DMS114 treated with DMSO at 0.1 percent for 48 hours (cell line): ENCODE data around the gene ARL9.
"Not testable (repeated sequence)": the region's sequence is repeated elsewhere in the genome, so short reads cannot be mapped to it uniquely, and the experiment has no call there.

Experiments used
- DNase-seq: peaks from one replicate; lab custom pipeline; 2025; ENCODE audit not compliant: unreplicated experiment; lab: John Stamatoyannopoulos, UW

The ARL9 gene, protein sequence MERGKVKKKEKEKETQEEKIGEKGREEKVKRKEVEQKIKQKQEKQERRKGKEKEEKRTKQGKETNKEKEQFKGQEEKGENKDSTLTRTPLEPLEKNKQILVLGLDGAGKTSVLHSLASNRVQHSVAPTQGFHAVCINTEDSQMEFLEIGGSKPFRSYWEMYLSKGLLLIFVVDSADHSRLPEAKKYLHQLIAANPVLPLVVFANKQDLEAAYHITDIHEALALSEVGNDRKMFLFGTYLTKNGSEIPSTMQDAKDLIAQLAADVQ

DNA sequence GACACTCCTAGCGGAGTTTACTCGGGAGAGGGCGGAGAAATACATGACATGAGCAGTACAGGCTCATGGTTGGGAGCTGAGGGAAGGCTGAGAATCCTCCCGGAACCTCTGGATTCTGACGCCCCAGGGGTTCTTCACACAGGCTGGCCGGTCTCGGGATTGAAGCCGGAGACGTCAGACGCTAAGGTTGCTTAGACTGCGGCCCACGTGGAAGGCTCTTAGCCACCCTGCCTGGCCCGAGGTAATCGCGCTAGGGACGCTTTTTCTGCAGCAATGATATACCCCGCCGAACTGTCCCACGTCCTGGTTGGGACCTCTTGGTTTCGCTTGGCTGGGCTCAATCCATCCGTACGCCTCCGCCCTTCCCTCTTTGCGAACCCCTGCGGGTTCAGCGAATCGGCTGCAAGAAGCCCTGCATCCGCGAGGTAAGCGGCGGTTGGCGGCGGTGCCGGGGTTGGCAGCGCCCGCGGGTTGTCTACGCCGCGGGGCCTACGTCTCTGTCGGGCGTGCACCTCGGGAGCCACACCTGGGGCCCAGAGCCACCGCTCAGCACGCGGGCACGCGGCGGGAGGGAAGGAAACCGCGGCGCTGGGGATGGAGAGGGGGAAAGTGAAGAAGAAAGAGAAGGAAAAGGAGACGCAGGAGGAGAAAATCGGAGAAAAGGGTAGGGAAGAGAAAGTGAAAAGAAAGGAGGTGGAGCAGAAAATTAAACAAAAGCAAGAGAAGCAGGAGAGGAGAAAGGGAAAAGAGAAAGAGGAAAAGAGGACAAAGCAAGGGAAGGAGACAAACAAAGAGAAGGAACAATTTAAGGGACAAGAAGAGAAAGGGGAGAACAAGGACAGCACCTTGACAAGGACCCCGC lies at the start of gene ARL9:
Gene ARL9, plus strand, starts transcription at position 523 of the 862 bp plus-strand sequence. Its CDS starts 72 bp downstream, at position 595.
- peak; percentile 10 for DNase-seq

DNA sequence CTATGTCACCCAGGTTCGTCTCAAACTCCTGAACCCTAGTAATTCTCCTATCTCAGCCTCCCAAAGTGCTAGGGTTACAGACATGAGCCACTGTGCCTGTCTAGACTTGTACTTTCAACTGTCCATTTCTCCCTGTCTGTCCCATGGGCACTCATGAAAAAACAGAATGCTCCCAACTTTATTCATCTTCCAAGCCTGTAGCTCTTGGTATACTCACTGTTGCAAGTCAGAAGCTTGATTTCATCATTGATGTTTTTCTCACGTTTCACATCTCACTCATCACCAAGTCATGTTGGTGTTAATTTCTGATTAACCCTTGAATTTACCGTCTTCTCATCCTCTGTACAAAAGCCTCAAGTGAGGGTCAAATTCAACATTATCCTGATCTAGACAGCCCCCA lies 45.5 kb upstream of the ARL9 start:
- no peak for DNase-seq

DNA sequence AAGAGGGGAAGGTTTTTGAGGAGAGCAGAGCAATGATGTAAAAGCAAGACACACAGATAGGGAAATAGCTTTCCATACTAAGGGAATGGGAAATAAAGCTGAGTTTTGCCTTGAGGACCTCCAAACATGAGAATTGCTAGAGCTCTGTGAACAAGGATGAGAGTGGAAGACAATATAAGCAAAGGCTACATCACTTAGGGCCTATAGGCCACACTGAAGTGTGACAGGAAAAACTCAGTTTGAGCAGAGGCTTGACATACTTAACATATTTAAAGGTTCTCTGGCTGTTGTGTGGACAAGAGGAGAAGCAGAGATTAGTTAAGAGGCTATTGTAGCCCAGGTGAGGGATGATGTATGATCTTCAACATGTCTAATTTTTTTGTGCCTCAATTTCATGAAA lies 43.4 kb upstream of the ARL9 start:
- DNase-seq: no peak

DNA sequence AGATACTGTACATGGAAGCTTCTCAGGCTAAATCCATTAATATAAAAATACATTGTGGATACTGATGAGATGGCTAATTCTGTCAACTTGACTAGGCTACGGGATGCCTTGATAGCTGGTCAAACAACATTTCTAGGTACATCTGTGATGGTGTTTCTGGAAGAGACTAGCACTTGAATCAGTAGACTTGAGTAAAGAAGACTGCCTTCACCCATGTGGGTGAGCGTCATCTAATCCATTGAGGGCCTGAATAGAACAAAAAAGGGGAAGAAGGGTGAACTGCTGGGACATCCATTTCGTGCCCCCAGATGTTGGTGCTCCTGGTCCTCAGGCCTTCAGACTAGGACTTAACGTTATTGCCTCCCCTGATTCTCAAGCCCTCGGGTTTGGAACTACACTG lies 41.9 kb upstream of the ARL9 start:
- DNase-seq: no peak

DNA sequence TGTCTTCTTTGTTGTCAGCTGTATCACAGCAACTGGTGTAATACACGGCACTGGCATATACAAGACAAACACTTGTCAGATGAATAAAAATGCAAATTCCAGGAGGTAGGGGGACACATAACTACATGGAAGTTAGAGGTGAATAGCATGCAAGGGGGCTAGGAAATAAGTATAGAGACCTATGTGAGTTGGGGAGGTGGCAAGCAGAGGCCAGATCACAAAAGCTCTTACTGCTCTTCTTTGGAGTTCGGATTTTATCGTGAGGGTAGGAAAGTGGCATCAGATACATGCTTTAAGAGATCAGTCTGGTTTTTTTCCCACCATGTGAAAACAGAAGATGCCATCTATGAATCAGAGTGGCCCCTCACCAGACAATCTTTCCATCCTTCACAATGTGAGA lies 41.0 kb upstream of the ARL9 start:
- DNase-seq: no peak

DNA sequence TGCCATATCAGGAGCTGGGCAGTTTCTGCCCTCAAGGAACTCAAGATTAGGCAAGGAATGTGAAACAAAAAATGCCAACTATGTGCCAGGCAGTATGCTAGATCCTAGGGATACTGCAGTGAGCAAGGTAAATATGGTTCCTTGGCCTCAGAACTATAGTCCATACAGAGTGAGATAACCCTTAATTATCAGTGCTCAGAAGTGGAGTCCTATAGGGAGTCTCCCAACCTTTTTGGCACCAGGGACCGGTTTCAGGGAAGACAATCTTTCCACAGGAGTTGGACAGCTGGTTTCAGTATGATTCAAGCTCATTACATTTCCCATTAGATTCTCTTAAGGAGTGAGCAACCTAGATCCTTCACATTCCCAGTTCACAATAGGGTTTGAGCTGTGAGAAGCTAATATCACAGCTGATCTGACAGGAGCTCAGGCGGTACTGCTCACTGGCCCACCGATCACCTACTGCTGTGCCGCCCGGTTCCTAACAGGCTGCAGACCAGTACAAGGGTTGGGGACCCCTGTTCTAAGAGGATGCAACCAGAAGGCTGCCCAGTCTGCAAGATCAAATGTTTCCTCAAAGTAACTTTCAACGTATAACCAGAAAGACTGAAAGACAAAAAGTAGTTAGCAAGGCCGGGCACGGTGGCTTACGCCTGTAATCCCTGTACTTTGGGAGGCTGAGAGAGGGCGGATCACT lies 39.8 kb upstream of the ARL9 start:
- DNase-seq: no peak

DNA sequence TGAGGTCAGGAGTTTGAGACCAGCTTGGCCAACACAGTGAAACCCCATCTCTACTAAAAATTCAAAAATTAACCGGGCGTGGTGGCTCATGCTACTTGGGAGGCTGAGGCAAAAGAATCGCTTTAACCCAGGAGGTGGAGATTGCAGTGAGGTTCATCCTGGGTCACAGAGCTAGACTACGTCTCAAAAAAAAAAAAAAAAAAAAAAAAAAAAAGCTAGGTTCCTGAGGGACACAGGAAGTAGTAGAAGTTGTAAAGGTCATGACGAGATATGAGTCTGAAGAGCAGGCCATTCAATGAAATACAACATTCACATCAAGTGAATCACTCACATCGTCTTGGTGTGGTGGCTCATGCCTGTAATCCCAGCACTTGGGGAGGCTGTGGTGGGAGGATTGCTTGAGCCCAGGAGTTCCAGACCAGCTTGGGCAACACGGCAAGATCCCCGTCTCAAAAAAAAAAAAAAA lies 39.3 kb upstream of the ARL9 start:
- not testable (repeated sequence) for DNase-seq

DNA sequence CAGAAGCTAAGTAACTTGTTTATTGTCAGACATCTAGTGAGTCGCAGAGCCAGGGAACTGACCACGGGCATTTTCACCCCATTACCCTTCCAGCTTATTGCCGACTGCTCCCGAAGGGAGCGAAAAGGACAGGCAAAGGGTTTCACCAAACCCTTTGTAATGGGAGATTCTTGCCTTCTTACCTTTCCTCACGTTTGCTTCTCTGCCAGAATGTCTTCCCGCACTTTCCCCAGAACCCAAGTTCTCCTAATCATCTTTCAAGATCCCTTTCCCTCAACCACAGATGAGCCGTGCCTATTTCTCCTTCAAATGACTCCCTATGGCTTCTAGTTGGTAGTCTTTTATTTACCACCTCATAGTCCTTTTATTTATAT lies 38.7 kb upstream of the ARL9 start:
- DNase-seq: no peak

DNA sequence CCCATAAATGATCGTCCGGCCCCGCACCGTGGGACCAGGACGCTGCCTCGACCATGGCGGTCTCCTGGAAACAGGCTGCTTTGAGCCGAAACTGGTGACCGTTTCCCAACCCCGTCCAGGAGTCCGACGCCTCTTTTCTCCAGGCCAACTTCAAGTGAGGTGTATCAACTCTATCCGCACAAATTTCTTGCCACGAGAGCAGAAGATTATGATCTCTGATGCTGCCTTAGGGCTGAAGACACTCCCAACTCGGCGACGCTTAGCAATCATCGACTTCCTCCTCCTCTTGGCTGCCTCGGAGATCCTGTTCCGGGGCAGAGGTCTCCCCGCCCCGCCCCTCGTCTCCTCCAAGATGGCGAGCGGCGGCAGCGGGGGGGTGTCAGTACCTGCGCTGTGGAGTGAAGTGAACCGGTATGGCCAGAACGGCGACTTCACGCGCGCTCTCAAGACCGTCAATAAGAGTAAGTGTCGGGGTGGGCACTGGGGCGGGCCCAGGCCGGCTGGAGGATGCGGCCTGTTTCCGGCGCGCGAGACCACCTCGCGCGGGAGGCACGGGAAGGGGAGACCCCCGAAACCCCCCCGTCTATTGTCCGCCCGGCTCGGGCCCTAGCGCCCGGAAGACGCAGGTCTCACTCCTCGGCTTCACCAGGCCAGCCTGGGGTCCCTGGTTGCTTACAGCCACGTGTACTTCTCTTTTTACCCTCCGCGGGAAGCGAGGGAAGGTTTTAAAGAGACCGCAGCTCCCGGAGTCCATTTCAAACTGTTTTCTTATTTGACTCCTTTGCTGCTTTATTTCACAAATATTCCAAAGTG lies 38.1 kb upstream of the ARL9 start, which contains the start of gene SRP72:
Gene SRP72, plus strand, starts transcription at position 334 of the 813 bp plus-strand sequence. Its CDS starts 19 bp downstream, at position 353.
- DNase-seq: peak; percentile 67

DNA sequence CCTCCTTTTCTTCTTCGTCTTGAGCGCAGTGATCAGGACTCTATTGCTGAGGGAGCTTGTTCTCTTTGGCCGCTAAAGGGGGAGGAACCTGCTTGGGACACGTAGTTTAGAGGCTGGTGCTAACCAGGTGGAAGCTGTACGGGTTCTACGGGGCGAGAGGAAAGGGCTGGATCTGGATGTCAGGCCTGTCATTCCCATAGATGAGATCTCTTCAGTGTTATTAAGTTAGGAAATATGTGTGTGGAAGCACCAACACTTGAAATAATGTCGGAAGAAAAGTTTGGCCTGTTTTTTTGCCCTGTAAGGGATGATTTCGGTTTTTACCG lies 37.5 kb upstream of the ARL9 start:
- no peak for DNase-seq

DNA sequence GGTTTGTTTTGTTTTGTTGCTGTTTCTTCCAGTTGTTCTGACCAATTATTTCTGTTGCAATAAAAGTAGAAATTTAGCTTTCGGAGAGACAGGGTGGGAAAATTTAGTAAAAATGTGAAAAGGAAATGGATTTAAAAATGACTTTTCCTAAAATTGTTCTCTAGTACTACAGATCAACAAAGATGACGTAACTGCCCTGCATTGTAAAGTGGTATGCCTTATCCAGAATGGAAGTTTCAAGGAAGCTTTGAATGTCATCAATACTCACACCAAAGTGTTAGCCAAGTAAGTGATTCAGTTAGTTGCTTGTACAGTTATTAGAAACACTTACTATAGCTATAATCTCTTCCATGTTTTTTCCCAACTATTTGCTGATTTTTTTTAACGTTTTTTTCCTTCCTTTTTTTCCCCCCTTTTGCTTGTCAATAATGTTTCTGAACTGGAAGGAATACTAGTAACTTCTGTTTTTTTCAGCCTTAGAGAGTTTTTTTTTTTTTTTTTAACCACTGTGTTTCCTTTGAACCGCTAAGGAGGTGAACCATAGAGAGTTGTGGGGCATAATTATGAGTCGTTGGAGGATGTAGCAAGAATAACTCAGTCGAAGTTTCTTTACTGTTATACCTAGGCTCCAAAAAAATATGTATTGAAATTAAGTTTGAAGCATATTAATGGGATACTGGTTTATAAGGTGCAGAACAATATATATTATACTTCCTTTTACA lies 35.9 kb upstream of the ARL9 start:
- no peak for DNase-seq

DNA sequence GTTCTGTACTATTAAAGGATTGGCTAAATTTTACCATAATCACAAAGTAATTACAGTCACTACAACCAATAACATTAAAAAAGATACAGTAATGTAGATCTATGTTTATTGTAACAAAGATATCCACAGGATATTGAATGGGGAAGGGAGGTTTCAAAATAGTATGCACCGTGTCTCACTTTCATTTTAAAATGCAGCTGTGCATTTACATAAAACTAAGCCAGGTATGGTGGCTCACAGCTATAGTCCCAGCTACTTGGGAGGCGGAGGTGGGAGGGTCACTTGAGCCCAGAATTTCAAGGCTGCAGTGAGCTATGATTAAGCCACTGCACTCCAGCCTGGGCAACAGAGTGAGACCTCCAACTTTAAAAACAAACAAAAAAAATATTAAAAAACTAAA lies 29.7 kb upstream of the ARL9 start:
- DNase-seq: no peak

DNA sequence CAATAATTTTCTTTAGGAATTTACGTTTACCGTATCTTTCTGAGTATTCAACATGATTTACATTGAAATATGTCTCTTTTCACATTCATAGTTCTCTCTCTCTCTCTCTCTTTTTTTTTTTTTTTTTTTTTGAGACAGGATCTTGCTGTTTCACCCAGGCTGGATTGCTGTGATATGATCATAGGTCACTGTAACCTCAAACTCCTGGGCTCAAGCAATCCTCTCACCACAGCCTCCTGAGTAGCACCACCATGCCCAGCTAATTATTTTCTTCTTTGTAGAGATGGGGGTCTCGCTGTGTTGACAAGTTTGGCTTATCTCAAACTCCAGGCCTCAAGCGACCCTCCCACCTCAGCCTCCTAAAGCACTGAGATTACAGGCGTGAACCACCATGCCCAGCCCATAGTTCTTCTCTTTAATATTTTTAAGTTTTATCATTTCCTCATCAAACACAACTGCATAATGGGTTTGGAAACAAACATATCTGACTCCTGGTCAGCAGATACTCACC lies 28.3 kb upstream of the ARL9 start:
- DNase-seq: no peak

DNA sequence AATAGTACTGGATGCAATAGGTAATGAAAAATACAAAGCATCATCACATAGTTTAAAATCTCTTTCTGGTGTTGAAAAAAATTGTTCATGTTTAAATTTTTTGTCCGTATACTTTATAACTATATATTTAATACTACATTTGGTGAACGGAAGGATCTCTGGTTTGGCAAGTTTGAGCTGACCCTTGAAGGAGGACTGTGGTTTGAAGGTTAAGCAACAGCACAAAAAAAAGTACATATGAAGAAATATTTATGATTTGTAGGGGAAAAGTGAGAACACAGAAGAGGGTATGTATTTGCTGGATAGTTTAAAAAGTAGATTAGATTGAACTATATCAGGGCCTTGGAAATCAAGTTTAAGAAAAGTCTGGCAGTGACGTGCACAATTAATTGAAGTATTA lies 24.9 kb upstream of the ARL9 start:
- DNase-seq: no peak

DNA sequence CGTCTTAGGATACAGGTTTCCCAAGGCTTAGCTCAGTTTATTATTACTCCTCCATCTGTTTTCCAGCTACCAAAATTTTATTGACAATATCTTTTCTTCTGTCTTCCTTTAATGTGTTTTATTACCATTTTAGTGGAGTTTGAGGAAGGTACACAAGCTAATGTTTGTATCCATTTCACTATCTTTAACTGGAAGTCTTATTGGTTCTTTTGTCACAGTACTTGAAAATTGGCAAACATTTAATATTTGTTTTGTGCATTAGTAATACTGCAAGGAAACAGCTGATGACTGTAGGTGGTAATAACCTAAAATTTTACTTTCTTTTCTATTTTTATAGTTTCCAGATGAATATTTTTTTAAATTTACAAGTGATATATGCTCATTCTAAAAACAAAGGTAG lies 9.3 kb upstream of the ARL9 start:
- DNase-seq: no peak

DNA sequence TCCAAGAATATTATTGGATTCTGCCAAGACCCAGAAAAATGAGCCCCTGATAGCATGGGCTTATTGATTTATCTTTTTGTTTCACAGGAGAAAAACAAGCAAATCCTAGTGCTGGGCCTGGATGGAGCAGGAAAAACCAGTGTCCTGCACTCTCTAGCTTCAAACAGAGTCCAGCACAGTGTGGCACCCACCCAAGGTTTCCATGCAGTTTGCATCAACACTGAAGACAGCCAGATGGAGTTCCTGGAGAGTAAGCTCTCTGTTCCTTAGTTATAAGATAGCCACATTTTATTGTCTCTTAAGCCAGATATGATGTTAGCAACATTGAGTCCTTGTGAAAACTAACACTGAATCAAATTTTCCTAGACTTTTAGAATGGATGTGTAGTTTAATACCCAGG lies 5.5 kb downstream of the ARL9 start:
- DNase-seq: no peak

DNA sequence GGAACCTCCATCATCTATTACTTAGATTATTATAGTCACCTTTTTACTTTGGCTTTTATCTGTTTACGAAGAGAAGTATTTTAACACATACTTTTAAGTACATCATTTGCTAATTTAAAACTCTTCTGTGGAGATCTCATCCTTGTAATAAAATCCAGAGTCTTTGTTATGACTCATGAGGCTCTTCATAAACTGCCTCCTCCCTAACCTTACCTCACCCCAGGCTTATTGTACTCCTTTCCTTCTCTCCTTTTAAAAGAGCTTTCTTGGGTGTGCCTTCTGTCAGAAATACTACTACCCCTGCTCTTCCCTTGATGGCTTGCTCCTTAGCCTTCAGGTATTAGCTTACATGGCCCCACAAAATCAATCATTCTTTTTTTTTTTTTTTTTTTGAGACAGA lies 6.6 kb downstream of the ARL9 start:
- DNase-seq: no peak

DNA sequence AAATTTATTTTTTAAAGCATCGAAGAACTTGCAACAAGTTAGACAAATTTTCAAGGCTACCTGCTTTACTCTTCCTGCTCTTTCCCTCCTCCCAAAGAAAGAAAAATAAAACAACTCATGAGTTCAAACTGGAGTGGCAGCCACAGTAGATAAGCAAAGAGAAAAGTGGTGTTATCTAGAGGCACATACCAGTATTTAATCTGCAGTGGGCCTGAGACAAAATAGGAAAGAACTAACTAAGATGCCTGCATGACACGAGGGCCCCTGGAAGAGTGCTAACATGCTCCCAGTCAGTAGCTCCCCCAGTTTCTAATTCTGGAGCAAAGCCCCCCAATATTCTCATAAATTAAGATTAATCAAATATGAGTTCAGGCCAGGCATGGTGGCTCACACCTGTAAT lies 7.9 kb downstream of the ARL9 start:
- DNase-seq: no peak

DNA sequence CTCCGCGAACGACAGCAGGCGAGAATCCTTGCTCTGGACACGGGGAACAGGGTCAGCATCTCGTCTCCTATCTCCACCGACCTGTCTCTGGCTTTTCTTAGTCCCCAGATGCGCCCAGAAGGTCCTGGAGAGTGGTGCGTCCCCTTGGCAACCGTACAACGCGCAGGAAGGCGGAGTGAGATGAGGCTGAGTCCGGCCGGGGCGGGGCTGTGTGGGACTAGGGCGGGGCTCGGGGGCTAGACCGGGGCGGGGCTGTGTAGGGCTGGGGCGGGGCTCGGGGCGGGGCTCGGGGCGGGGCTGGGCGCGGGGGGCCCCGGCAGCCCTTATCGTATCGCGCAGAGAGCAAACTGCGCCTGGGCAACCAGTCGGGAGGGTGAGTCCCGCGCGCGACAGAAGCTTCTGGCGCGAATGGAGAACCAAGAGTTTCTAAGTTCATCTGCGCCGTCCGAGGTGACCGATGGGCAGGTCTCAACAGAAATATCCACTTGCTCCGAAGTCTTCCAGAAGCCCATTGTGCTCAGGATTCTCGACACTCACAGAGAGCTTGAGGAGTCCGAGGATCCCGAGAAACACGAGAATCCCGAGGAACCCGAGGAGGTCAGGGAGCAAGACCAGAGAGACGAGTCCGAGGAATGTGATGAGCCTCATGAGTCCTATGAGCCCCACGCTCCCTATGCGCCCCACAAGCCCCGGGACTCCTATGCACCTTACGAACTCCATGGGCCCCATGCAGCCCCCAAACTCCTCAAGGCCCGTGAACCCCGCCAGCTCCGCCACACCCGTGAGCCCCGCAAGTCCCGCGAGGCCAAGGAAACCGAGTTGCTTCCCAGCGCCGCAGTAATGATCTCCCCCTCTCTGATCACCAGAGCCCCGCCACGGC lies 24.9 kb downstream of the ARL9 start:
- DNase-seq: peak; percentile 19
